ENCODE measurements around the gene LEAP2.

DNA sequence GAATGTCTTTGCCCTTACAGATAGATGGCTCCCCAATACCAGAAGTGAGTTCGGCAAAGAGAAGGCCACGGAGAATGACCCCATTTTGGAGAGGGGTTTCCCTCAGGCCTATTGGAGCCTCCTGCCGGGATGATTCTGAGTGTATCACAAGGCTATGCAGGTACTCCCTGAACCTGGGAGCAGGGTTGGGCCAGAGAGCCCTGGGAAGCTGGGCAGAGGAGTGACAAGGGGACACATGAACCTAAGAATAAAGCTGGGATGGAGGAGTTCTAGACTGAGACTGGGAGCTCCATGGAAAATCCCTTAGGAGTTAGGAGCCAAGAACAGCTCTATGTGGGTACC is 433 bp downstream of the LEAP2 start:
- TF ChIP-seq CTCF (conservative IDR thresholded peaks at IDR 0.05; ENCODE audit: low read length) = no peak
- TF ChIP-seq EZH2phosphoT487 (IDR thresholded peaks at IDR 0.05; ENCODE audit: borderline replicate concordance) = no peak

Data from Loucy (cell line).